DND-41 (cell line): ENCODE data around the gene SHC2.

ENCODE experiments used
- ATAC-seq: fragments of 200-7000 bp; cut with Tn5 transposase; 3 replicates; pipeline ENCODE4 v1.9.1; 2021; ENCODE audit warnings: low read depth; ENCODE audit not compliant: insufficient read depth
- DNase-seq: peaks from one replicate; pipeline ENCODE4 v3.0.0-alpha.2; 2020
- H2AFZ ChIP-seq: 2 replicates; pipeline ENCODE4 v1.6.0; 2012; ENCODE audit warnings: low read depth, low read length
- H3K27ac ChIP-seq: 2 replicates; pipeline ENCODE4 v1.5.1; 2012; ENCODE audit warnings: low read length, inconsistent platforms
- H3K27me3 ChIP-seq: fragments of 200-600 bp; sonication (generic); 2 replicates; pipeline ENCODE4 v1.6.0; 2012; ENCODE audit warnings: low read length, mild to moderate bottlenecking, inconsistent platforms; ENCODE audit not compliant: insufficient read depth, poor library complexity
- H3K36me3 ChIP-seq: 2 replicates; pipeline ENCODE4 v1.5.1; 2012; ENCODE audit warnings: low read length, inconsistent platforms; ENCODE audit not compliant: insufficient read depth
- H3K4me1 ChIP-seq: 2 replicates; pipeline ENCODE4 v1.5.1; 2012; ENCODE audit warnings: mild to moderate bottlenecking, low read length; ENCODE audit not compliant: insufficient read depth
- H3K4me2 ChIP-seq: 2 replicates; pipeline ENCODE4 v1.6.0; 2012; ENCODE audit warnings: mild to moderate bottlenecking, moderate library complexity, low read length, inconsistent platforms; ENCODE audit not compliant: insufficient read depth
- H3K4me3 ChIP-seq, 2 experiments: fragments of 200-600 bp in 1 of 2; shearing (Covaris generic) in 1 of 2; 2 replicates each; pipeline ENCODE4 v1.5.1; 2012 to 2016; ENCODE audit warnings: inconsistent platforms in 2 of 2, low read length in 2 of 2, mild to moderate bottlenecking in 2 of 2, low read depth in 1 of 2, moderate library complexity in 1 of 2
- H3K79me2 ChIP-seq: 2 replicates; pipeline ENCODE4 v1.6.0; 2012; ENCODE audit warnings: low read length, inconsistent platforms; ENCODE audit not compliant: insufficient read depth
- H3K9ac ChIP-seq: 2 replicates; pipeline ENCODE4 v1.6.0; 2012; ENCODE audit warnings: low read depth, mild to moderate bottlenecking, inconsistent platforms, low read length, moderate library complexity
- H3K9me3 ChIP-seq: 2 replicates; pipeline ENCODE4 v1.5.1; 2012; ENCODE audit warnings: low read length, moderate library complexity, mild to moderate bottlenecking, inconsistent platforms; ENCODE audit not compliant: insufficient read depth, severe bottlenecking
- H4K20me1 ChIP-seq: 2 replicates; pipeline ENCODE4 v1.6.0; 2012; ENCODE audit warnings: low read length; ENCODE audit not compliant: insufficient read depth
- EZH2 ChIP-seq: IDR thresholded peaks from 3 replicates; pipeline ENCODE4 v1.6.1; 2012; ENCODE audit warnings: borderline replicate concordance, low read depth, mild to moderate bottlenecking, moderate library complexity, low read length, inconsistent platforms; ENCODE audit not compliant: severe bottlenecking
- TF ChIP-seq, protein P1 (sequence below): IDR thresholded peaks from 2 replicates; pipeline ENCODE4 v1.5.1; 2012; ENCODE audit warnings: borderline replicate concordance, low read length, moderate library complexity, mild to moderate bottlenecking; ENCODE audit not compliant: poor library complexity, severe bottlenecking; ENCODE audit errors: extremely low read depth

SHC2 gene

DNA sequence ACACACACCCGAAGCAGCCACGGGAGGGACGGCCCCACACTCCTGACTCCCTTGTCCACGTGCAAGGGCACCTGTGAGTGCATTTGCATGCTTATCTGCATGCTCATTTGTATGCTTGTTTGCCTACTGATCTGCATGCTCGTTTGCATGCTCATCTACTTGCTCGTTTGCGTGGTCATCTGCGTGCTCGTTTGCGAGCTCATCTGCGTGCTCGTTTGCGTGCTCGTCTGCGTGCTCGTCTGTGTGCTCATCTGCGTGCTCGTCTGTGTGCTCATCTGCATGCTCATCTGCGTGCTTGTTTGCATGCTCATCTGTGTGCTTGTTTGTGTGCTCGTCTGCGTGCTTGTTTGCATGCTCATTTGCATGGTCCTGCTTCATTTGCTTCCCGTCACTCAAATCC, 23.8 kb downstream of the SHC2 start:
- Histone ChIP-seq H3K4me1 (no peaks in the 10 kb centered on the region), H3K9ac (no peak overlapping the region), H2AFZ (no peak overlapping the region), H3K27ac (no peak overlapping the region), H3K9me3 (no peaks in the 10 kb centered on the region), H4K20me1 (no peaks in the 10 kb centered on the region; the same call in 1 of the 2 replicates), H3K36me3 (no peaks in the 10 kb centered on the region), H3K4me2 (no peak overlapping the region), H3K4me3 (no peak overlapping the region), H3K27me3 (no peaks in the 10 kb centered on the region), H3K79me2 (no peaks in the 10 kb centered on the region)
- DNase-seq: no peak
- TF ChIP-seq, protein P1, sequence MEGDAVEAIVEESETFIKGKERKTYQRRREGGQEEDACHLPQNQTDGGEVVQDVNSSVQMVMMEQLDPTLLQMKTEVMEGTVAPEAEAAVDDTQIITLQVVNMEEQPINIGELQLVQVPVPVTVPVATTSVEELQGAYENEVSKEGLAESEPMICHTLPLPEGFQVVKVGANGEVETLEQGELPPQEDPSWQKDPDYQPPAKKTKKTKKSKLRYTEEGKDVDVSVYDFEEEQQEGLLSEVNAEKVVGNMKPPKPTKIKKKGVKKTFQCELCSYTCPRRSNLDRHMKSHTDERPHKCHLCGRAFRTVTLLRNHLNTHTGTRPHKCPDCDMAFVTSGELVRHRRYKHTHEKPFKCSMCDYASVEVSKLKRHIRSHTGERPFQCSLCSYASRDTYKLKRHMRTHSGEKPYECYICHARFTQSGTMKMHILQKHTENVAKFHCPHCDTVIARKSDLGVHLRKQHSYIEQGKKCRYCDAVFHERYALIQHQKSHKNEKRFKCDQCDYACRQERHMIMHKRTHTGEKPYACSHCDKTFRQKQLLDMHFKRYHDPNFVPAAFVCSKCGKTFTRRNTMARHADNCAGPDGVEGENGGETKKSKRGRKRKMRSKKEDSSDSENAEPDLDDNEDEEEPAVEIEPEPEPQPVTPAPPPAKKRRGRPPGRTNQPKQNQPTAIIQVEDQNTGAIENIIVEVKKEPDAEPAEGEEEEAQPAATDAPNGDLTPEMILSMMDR: no peak
- no peak for TF ChIP-seq EZH2
- ATAC-seq: no peak

- Histone ChIP-seq H3K4me3 (no peak overlapping the region), H3K27me3 (no peaks in the 10 kb centered on the region), H3K27ac (no peak overlapping the region), H3K4me1 (no peaks in the 10 kb centered on the region), H3K79me2 (no peaks in the 10 kb centered on the region), H3K4me2 (no peak overlapping the region), H3K36me3 (no peaks in the 10 kb centered on the region), H3K9me3 (no peaks in the 10 kb centered on the region), H2AFZ (no peak overlapping the region), H3K9ac (no peak overlapping the region), H4K20me1 (no peaks in the 10 kb centered on the region; the same call in 1 of the 2 replicates)
- no peak for DNase-seq
- TF ChIP-seq EZH2: no peak
- TF ChIP-seq, protein P1: no peak
- no peak for ATAC-seq
These were observed 24.4 kb downstream of the SHC2 start for GRCh38 chr19:436413-436950.

GRCh38 chr19:435707-436412, 25.0 kb downstream of the SHC2 start:
- H3K9ac ChIP-seq: no peak overlapping the region
- no peak for DNase-seq
- no peak for ATAC-seq

More at GRCh38 chr19:435707-436412, 25.0 kb downstream of the SHC2 start:
- no peaks in the 10 kb centered on the region for H3K4me1 ChIP-seq
- H3K79me2 ChIP-seq: no peaks in the 10 kb centered on the region
- H3K36me3 ChIP-seq: no peaks in the 10 kb centered on the region
- no peaks in the 10 kb centered on the region; the same call in 1 of the 2 replicates for H4K20me1 ChIP-seq
- H3K4me3 ChIP-seq: no peak overlapping the region
- TF ChIP-seq, protein P1: no peak
- no peak for TF ChIP-seq EZH2
- H3K9me3 ChIP-seq: no peaks in the 10 kb centered on the region
- no peaks in the 10 kb centered on the region for H3K27me3 ChIP-seq
- H3K4me2 ChIP-seq: no peak overlapping the region
- H3K27ac ChIP-seq: no peak overlapping the region
- H2AFZ ChIP-seq: no peak overlapping the region
